Fibroblast of pulmonary artery (primary cell): ENCODE results near the gene MIDN.

Source experiments
- DNase-seq: peaks from one replicate; pipeline ENCODE4 v3.0.0-alpha.2; 2010; ENCODE audit warnings: low read depth
- H3K4me3 ChIP-seq: replicated peaks from 2 replicates; pipeline ENCODE4 v1.5.1; 2011; ENCODE audit warnings: low read depth, mild to moderate bottlenecking, control low read depth, low read length, moderate library complexity
- CTCF ChIP-seq: IDR thresholded peaks from 2 replicates; pipeline ENCODE4 v1.5.1; 2011; ENCODE audit warnings: mild to moderate bottlenecking, control low read depth, low read length, inconsistent platforms; ENCODE audit errors: missing control alignments

The MIDN gene

GRCh38 chr19:1226522-1227303, 21.7 kb upstream of the MIDN start:
- no peak for TF ChIP-seq CTCF
- no peak for DNase-seq
- no peak overlapping the region for H3K4me3 ChIP-seq

GRCh38 chr19:1227304-1228054, 20.9 kb upstream of the MIDN start:
- no peak overlapping the region for H3K4me3 ChIP-seq
- no peak for TF ChIP-seq CTCF
- no peak for DNase-seq

DNA sequence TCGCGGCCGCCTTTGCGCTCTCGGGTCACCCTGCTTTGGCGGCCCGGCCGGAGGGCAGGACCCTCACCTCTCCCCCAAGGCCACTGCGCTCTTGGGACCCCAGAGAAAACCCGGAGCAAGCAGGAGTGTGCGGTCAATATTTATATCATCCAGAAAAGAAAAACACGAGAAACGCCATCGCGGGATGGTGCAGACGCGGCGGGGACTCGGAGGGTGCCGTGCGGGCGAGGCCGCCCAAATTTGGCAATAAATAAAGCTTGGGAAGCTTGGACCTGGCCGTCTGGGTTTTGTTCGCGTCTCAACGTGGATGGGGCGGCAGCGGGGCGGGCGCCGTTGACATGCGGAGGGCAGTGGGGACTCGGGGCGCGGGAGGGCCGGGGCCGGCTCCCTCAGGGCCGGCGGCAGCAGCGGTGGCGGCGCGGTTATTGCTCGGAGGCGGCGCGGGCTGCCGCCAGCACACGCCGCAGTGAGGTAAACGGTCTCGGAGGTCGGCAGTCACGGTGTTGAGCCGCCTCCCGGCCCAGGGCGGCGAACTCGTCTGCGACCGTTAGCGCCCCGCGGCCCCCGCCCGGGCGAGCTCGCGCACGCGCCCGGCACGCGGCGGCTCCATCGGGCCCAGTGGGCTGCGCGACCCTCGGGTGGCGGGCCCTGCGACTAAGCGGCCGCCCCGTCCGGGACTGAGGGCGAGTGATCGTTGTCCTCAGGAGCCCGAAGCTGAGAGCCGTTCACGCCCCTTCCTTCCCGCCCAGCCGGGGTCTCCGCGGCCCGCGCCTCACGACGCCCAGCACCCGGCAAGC, 20.0 kb upstream of the MIDN start:
- TF ChIP-seq CTCF = no peak
- no peak for DNase-seq
- no peak overlapping the region for H3K4me3 ChIP-seq

GRCh38 chr19:1229056-1229923, 19.1 kb upstream of the MIDN start:
- no peak for DNase-seq
- TF ChIP-seq CTCF = no peak
- no peak overlapping the region for H3K4me3 ChIP-seq

DNA sequence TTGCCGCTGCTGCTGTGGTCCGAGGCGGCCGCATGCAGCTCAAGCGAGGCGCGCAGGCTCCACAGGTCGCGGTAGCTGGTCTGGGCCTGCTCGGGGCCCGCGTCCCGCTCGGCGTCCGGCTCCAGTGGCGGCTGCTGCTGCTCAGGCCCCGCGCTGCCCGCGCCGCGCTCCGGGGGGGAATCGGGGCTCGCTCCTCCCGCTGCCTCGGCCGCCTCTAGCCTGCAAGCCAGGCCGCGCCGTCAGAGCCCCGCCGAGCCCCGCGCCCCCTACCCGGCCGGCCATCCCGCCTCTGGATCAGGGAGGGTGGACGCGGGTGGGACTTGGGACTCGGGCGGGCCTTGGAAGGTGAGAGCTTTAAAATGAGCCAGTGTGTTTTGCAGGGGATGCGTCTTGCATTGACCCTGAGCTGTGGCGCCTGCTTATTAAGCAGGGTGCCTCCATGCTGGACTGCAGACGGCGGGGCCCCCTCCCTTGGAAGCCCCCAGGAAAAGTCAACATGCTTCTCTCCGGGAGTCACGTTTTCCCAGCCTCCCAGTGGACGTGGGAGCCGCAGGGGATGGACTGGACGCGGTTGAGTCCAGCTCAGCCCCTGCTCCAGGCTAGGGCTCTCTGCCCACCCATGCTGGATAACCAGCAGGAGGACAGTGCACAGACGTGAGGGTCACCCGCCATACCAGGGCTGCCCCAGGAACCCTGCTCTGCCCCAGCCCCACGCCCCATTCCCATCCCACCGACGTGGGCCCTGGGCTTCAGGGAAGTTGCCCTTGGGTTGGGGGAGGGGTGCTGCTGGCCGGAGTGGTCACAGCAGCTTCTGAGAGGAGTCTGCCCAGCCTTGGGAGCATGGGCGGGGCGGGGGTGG, 18.2 kb upstream of the MIDN start:
- no peak for TF ChIP-seq CTCF
- no peak overlapping the region for H3K4me3 ChIP-seq
- no peak for DNase-seq
